Limb (tissue), 2 donors: Measurements from ENCODE around the gene RBM20.

Source experiments
- DNase-seq, 2 donors: peaks; one replicate each; pipeline ENCODE4 v3.0.0-alpha.2; 2016; ENCODE audit errors: extremely low spot score in 2 of 2

RBM20 gene

DNA sequence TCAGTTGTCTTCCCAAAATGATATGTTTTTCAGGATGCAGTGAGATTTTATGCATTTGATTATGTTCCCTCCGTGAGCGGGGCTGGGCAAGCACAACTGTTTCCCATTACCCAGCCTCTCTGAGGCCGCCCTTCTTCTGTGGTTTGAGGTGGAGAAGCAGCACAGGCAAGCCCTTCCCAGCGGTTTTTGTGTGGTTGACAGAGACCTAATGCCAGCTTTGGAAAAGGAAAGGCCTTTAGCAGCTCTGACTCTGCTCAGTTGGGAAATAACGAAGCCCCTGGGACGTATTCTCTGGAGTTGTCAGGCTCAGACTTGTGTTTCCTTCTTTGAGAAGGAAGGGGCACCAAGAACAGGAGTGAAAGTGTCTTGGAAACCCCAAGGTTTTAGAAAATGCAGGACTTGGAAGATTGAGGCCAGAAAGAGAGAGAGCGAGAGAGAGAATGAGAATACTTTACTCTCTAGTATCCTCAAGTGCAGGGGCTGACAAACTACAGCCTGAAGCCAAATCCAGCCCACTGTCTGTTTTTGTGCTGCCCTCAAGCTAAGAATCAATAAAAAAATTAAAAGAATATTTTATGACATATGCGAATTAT, 207.0 kb downstream of the RBM20 start:
- no peak for DNase-seq

DNA sequence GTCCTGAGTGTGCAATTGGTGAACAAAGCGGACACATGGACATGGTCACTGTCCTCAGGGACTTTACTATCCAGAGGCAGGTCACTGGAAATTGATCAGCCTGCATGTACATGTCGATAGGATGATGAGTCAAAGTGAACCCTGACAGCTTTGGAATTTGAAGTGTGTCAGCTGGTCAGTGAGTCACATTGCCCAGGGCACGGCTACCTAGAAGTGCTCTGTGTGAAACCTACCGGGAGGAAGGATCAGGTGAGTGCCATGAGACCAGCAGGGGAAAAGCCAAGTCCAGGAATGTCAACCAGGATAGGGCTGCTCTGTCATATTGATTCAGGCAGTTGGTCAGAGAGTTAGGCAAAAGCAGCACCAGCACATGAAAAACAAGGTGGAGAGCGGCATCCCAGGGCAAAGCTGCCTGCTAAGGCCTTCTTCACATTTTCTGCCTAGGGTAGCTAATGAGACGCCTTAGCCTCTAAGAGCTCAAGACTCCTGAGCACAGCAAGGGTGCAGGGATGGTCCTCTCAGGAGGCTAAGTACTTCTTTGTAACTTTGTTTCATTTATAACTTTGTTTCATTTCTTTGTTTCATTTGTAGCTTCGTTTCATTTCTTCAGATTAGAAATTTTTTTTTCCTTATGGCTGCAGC, 208.2 kb downstream of the RBM20 start:
- no peak for DNase-seq

DNA sequence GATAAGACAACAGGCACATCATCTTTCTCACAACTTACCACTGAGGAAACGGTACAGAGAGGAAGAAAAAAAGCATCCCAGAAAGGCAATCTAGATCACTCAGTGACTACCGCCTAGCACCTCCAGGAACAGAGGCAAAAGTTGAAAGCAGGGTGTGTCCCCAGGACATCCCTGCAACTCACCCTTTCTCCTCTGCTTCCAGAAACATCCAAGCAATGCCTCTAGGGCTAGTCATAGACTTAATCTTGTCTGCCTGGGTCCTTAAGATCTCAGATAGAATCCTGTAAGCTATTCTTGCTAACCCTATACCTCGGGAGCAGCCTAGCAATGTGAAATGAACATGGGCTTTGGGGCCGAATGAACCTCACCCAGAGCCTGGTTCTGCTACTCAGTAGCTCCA, 208.8 kb downstream of the RBM20 start:
- DNase-seq = no peak

DNA sequence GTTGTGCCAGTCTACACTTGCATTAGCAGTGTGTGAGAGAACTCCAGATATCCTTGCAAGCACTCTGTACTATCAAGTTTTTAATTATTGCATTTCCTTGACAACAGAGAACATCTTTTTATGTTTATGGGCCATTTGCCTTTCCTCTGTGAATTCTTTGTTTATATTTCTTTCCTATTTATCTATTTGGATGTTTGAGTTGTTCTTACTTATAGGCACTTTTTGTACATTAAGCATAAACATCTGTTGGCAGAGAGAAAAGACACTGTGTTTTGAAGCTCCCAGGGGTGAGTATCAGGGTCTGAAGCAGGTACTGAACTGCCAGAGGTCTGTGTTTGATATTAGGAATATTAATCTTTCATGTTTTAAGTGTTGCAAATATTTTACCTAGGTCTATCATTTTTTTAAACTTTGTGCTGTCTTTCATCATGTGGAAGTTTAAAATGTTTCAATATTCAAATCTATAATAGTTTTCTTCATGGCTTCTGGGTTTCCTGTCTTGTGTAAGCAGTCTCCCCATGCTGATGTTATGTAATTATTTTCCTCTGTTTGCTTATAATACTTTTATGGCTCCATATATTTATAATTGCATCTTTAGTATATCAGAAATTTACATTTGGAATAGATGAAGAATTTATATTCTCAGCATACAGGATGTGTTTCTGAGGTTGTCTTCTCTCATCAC, 209.9 kb downstream of the RBM20 start:
- DNase-seq = no peak

DNA sequence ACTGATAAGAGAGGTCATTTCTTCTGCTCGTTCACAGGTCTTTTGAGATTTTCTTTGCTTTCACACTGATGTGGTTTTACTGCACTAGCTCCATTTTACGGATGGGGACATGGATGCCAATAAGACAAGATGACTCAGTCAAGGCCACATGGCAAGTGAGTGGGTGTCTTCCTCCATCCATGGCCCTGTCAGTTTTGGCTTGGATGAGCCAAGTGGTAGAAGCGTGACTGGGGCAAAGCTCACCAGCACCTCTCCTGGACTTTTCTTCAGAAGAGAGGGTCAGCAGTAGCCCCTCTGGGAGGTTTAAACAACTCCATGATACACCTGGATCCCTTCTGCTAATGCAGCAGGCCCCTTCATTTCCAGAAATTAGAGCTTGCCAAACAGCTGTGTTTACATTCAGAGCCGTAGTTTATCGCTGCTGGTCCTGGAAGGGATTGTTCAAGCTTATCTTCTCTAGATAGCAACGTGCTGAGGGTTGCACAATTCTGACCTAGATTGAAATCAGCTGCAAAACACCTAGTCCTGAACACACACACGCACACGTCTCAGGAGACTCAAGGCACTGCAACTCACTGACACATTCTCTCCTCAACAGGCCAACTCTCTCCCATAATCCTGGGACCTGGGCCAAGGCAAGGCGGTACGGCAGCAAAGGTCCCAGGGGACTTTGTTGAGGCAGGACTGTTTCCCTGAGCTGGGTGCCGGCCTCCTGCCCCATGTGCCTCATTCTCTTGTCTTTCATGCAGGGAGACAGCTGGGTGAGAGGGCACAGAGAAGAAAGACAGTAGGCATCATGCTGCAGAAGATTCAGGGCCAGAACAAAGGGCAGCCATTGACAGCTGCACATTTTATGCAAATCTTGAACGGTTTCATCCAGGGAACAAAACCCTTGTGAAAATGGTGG, 213.4 kb downstream of the RBM20 start:
- no peak for DNase-seq

DNA sequence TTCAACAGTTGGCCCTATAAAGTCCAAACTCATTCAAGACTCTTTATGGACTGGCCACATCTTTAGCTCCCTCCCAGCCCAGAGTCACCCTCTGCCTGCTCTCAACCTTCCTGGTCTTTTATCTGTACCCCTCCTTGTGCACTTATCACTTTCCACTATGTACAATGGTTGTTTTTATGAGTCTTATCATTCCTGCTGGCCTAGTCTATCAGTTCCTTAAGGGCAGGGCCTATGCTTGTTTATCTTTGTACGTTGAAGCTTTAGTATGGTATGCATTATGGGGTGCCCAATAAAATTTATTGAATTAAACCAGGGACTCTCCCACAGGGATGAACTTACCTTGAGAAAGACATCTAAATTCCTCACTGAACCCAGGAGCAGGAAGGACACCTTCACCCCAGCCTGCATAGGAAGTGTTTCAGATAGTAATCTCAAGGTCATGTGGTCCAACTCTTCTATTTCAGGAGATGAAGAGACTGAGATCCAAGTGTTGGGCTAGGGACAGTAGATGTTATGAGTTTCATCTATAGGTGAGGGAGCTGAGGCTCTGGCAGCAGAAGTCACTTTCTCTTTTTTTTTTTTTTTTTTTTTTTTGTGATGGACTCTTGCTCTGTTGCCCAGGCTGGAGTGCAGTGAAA, 214.3 kb downstream of the RBM20 start:
- no peak for DNase-seq

DNA sequence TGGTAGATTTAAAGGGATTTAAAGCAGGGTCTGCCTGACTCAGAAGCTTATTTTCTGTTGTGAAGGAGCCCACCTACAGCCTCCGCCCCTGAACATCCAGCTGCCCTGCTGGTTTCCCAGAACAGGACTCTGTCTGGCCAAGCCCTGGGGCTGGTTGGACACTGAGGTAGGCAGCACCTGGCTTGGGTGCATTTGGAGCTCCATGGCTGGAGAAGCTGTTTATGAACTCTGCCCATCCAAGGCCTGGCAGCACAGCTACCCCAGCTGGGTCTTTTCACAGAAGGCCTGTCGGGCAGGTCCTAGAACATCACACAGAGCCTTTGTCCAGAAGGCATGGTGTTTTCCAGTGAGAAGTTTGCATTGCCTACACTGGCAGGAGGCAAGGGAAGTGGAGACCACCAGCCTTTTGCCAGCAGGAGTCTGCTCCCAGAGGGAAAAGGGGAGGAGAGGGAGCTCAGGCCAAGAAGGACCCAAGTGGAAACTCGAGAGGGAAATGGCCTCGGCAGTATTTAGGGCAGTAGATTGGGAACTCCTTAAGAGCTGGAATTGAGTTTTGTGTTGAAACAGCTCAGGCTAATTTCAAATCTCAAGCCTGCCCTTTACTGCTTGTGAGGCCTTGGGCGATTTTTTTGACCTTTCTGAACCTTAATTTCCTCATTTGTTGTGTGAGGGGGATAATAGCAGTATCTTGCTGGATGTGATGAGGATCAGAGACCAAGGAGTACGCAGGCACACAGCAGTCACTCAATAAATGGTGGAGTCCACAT, 215.3 kb downstream of the RBM20 start:
- no peak for DNase-seq

DNA sequence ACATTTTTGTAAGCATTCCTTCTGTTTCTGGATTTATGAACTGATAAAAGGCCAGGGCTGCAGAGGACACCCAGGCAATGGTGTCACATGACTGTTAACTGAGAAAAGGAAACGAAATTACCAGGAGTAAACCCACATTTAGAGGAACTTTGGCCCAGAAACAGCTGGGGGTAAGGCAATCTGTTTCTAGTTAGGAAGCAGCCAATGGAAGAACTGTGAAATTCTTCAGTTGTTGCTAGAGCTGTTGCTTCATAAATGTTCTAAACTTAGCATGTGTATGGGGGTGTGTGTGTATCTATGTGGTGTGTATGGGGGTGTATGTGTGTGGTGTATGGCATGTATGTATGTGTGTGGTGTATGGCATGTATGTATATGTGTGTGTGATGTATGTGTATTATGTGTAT, 215.8 kb downstream of the RBM20 start:
- peak in 1 of 2 donors; percentile 66 for DNase-seq

DNA sequence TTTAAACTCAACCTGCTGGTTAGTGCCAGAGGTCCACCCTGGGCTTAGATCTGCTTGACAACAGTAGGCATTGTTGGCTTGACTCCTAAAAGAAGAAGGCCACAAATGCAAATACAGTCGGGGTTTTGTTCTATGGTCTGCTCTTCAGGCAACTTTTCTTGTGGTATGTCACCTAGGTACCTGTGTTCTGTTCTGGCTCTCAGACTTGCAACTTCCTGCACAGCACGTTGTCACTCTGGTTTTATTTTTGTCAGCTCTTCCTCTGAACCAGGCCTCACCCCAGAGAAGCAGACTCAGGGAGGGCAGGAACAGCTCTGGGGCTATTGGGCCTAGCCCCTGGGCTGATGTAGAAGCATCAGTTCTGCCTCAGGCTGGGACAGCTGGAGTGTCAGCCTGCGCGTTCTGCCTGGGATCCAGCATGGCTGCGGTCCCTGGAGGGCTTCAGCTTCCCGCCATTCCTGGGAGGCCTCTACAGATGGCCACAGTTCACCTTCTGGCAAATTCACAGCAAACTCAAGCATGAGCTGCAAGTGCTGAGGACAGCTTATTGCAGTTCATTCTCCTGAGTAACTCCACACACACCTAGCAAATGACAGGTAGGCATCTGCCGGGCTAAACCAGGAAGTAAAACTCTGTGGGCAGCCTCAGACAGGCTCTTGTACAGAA, 216.6 kb downstream of the RBM20 start:
- no peak for DNase-seq

DNA sequence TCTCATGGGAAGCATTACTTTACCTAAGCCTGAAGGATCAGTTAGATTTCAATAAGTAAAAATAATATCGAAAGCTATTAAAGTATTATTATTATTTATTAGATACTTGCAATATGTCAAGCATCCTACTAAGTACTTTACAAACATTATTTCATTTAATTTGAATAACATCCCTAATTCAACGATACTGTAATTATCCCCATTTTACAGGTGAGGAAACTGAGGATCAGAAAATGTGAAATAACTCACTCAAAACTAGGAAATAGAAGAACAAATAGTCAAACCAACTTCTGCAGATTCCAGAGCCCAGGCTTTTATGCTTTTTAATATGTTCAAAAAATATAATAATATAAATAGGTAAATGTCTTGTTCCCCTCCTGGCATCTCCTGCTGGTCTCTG, 217.3 kb downstream of the RBM20 start:
- DNase-seq = no peak

DNA sequence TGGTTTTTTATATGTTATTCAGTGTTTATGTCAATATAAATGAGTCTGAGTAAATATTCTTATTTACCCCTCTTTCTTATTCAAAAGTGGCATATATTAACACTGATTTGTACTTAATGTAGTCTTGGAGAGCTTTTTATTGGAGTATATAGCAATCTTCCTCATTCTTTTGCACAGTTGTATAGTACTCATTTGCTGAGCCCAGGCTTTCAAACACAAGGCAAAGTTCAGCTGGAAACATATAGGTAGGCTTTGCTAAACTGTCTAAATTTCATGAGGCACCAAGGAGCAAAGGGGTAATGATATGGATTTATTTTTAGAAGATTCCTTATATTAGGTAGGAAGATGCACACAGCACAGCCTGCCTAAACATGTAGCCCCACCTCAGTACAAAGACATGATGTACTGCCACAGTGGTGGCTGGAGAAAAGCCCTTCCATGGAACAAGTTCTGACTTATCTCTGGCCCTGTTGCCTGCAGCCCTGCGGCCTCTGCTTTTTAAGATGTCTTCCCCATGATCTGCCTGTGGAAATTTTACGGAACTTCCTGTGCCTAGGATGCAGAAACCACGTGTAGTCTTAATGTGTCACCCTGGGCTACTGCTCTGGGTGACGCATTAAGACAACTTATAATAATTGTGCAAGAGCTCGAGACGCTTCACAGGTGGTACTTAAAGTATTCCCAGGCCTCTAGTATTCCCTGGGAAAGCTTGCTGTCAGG, 218.0 kb downstream of the RBM20 start:
- no peak for DNase-seq

DNA sequence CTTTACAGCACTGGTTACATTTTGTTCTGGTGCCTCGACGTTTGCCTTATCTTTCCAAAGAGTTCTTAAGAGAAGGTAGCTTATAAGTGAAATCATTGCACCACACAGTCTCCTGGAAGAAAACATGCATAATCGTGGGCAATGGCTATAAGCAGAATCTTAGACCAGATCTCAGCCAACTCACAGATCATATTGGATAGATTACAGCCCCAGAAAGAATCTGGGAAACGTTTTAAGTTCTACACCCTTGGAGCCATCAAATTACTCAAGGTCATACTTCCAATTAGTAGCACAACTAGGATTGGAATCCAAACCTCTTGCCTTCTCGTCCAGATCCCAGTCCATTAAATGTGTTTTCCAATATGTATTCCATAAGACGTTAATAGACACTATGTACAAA, 218.8 kb downstream of the RBM20 start:
- no peak for DNase-seq

DNA sequence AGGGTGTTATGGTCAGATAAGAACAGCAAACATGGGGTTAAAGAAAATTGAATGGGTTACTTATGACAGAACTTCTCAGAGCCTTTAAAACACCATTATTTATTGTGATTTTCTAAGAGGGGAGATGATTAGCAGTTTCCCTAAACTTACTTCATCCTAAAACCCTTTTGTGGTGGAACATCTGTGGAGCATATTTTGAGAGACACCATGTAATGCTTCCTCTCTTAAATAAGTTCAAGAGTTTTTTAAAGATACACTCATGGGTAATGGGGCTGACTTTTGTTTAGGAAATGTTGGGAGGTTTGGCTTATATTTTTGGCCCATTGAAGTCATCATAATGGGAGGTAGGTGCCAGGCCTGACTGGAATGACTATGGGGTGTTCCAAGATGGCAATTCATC, 219.2 kb downstream of the RBM20 start:
- no peak for DNase-seq

DNA sequence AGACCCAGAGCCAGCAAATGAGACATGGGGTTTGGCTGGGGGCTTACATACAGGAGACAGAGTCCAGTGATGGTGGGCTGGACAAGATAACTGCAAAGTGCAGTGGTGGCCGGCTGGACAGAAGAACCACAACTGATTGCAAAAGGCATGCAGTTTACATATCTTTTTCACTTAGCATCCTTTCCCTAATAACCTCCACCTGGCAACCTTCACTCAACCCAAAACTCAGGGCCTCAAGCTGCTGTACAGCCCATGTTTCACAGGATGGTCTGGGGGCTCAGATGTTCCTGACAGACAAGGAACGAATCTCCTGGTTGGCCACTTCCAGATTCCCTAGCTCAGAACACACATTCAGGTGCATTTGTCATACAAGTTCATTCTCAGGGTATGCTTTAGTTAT, 219.8 kb downstream of the RBM20 start:
- DNase-seq = no peak

DNA sequence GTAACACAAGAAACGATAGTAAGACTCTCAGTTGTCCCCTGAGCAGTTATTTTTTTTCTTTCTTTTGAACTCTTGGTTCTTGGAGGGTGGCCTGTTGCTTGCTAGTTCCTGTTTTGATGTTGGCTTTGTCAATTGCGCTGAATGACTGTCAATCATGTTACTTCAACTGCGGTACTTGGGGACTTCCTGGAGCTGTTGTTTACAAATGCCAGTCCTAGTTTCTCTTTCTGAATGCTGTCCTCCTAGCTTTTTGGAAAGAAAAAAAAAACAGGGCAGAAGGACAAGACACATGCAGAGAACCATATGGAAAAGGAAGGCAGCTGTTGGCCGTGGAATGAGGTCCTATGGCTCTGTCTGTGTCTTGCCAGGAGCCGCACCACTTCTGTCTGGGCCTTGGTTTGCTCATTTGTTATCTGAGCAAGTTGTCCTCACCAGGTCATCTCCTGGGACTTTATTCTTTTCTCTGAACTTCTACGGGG, 220.6 kb downstream of the RBM20 start:
- no peak for DNase-seq

DNA sequence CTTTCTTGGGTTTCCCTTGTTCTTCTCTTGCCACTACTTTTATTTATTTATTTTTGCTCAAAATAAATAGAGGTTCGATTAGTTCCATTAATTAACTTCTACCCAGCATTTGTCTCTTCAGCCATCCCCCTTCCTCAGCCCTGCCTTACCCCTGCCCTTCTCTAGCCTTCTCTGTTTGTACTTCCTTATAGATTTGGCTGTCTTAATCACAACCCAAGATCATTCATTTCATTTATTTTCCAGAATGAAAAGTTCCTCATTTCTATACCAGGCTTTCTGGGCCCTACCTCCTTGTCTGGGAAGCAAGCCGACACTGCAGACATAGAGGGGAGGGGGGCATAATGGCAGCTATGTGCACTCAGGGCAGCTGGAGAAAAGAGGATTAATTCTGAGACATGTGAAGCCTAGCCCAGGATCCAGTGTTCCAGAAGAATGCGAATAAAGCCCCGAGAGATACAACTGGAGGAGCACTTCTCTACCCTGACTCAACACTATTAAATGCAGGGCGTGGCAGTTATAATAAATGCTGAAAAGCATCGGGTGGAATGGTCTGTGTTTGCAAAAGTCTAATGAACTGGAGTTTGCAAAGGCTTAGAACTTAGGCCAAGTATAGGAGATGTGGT, 221.2 kb downstream of the RBM20 start:
- DNase-seq = peak in 1 of 2 donors; percentile 87

DNA sequence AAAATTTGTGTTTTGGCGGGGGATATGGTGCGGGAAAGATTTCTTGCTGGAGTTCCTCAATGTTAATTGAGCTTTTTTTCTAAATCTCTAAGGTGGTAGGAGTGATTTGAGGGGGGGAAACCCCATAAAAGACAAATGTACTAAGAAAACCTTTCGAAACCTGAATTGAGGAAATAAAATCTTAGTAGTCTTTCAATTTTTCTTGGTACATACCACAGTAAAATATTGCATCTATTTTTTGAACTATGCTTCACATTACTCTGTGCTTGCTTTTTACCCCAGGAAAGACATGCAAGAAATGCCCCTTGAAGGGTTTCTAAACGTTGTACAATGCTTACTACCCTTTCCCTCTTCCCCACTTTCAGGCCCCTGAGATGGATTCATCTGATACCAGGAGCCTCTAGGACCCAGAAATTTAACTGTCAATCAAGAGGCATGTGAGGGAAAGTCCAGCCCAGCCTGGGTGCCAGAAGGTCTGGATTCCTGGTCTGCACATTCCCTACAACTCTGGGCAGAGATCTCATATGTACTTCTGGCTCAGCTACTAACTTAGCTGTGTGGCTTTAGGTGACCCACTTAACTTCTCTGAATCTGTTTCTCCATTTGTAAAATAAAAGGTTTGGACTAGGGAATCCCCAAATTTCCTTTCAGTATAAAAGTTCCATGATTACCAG, 221.8 kb downstream of the RBM20 start:
- DNase-seq = no peak
